Nucleus accumbens (tissue), 56 donors: Measurements from ENCODE around the gene BAHCC1.

Experiments used
- DNase-seq, 56 donors: peaks; one replicate each; lab custom pipeline; 2025; lab: John Stamatoyannopoulos, UW

BAHCC1 gene

GRCh38 chr17:81434072-81434471 lies 38.8 kb downstream of the BAHCC1 start:
- DNase-seq, result no peak

- DNase-seq, result no peak
Measured at GRCh38 chr17:81434681-81435417, 39.6 kb downstream of the BAHCC1 start.

GRCh38 chr17:81435652-81436293 lies 40.5 kb downstream of the BAHCC1 start:
- no peak for DNase-seq

GRCh38 chr17:81436294-81436849 lies 41.1 kb downstream of the BAHCC1 start:
- DNase-seq, result no peak

GRCh38 chr17:81437191-81437651 lies 42.0 kb downstream of the BAHCC1 start:
- no peak for DNase-seq

GRCh38 chr17:81438007-81438659 lies 42.9 kb downstream of the BAHCC1 start:
- DNase-seq, result peak in 24 of 56 donors; percentile 2 to 65 (median 28)

- no peak for DNase-seq
Measured at GRCh38 chr17:81438688-81439087, 43.4 kb downstream of the BAHCC1 start.

- no peak for DNase-seq
Measured at GRCh38 chr17:81440051-81440471, 44.8 kb downstream of the BAHCC1 start.

- no peak for DNase-seq
Measured at GRCh38 chr17:81440511-81441244, 45.4 kb downstream of the BAHCC1 start.

GRCh38 chr17:81442791-81443190 lies 47.5 kb downstream of the BAHCC1 start:
- DNase-seq, result no peak

GRCh38 chr17:81443269-81443668 lies 48.0 kb downstream of the BAHCC1 start:
- no peak for DNase-seq

- no peak for DNase-seq
Measured at GRCh38 chr17:81444610-81445339, 49.5 kb downstream of the BAHCC1 start.

- no peak for DNase-seq
Measured at GRCh38 chr17:81445642-81446503, 50.6 kb downstream of the BAHCC1 start.

- DNase-seq, result no peak
Measured at GRCh38 chr17:81447331-81447933, 52.2 kb downstream of the BAHCC1 start.

GRCh38 chr17:81448442-81448841 lies 53.2 kb downstream of the BAHCC1 start:
- DNase-seq, result no peak

- no peak for DNase-seq
Measured at GRCh38 chr17:81448950-81449349, 53.7 kb downstream of the BAHCC1 start.

GRCh38 chr17:81449351-81449750 lies 54.1 kb downstream of the BAHCC1 start:
- DNase-seq, result no peak

- no peak for DNase-seq
Measured at GRCh38 chr17:81451823-81452222, 56.6 kb downstream of the BAHCC1 start.
